ENCODE data around the gene NEURL1. TPM values are rescaled to one million over a fixed set of nuclear protein-coding genes. Genes with fewer than 3 reads are reported as not detected.

NEURL1 gene
- total and polyA plus RNA-seq, 2 donors, result 1.6 to 3.0 TPM

- H3K27me3 ChIP-seq (ENCODE audit: control insufficient read depth in 2 of 2, insufficient read depth in 1 of 2, low read length in 1 of 2), result no peaks in the 10 kb centered on the region
- WGBS, result 0% methylated on average over 1 of the region's 1 CpG
- DNase-seq (ENCODE audit: low read depth in 6 of 9, low spot score in 9 of 9), result no peak
Measured at GRCh38 chr10:103539751-103540150, 46.2 kb downstream of the NEURL1 start.

GRCh38 chr10:103540722-103541121 lies 47.2 kb downstream of the NEURL1 start:
- H3K4me3 ChIP-seq (ENCODE audit: low read length in 2 of 2), result no peak overlapping the region
- WGBS, result 86% methylated on average over 4 of the region's 4 CpGs
- no peak overlapping the region for H3K27ac ChIP-seq (ENCODE audit: low read depth in 1 of 2, low read length in 1 of 2)
- no peaks in the 10 kb centered on the region for H3K9me3 ChIP-seq (ENCODE audit: control insufficient read depth in 2 of 2, insufficient read depth in 1 of 2, low read length in 1 of 2)
- no peaks in the 10 kb centered on the region for H3K27me3 ChIP-seq (ENCODE audit: control insufficient read depth in 2 of 2, insufficient read depth in 1 of 2, low read length in 1 of 2)
- H3K4me1 ChIP-seq (ENCODE audit: control insufficient read depth in 2 of 2, insufficient read depth in 2 of 2, low read length in 2 of 2), result peaks cover 5 to 11% of the 10 kb centered on the region in 2 donors
- no peak for DNase-seq (ENCODE audit: low read depth in 6 of 9, low spot score in 9 of 9)
- H3K36me3 ChIP-seq (ENCODE audit: control insufficient read depth in 2 of 2, insufficient read depth in 2 of 2, low read length in 1 of 2), result no peaks in the 10 kb centered on the region

More at GRCh38 chr10:103539751-103540150, 46.2 kb downstream of the NEURL1 start:
- no peak overlapping the region for H3K27ac ChIP-seq (ENCODE audit: low read depth in 1 of 2, low read length in 1 of 2)
- no peak overlapping the region for H3K4me3 ChIP-seq (ENCODE audit: low read length in 2 of 2)
- no peaks in the 10 kb centered on the region for H3K36me3 ChIP-seq (ENCODE audit: control insufficient read depth in 2 of 2, insufficient read depth in 2 of 2, low read length in 1 of 2)
- H3K4me1 ChIP-seq (ENCODE audit: control insufficient read depth in 2 of 2, insufficient read depth in 2 of 2, low read length in 2 of 2), result peaks cover 5 to 11% of the 10 kb centered on the region in 2 donors
- no peaks in the 10 kb centered on the region for H3K9me3 ChIP-seq (ENCODE audit: control insufficient read depth in 2 of 2, insufficient read depth in 1 of 2, low read length in 1 of 2)

GRCh38 chr10:103541616-103542015 lies 48.1 kb downstream of the NEURL1 start:
- Histone ChIP-seq H3K27ac (ENCODE audit: low read depth in 1 of 2, low read length in 1 of 2) (no peak overlapping the region), H3K27me3 (ENCODE audit: control insufficient read depth in 2 of 2, insufficient read depth in 1 of 2, low read length in 1 of 2) (no peaks in the 10 kb centered on the region), H3K4me1 (ENCODE audit: control insufficient read depth in 2 of 2, insufficient read depth in 2 of 2, low read length in 2 of 2) (peaks cover 5 to 11% of the 10 kb centered on the region in 2 donors), H3K9me3 (ENCODE audit: control insufficient read depth in 2 of 2, insufficient read depth in 1 of 2, low read length in 1 of 2) (no peaks in the 10 kb centered on the region), H3K4me3 (ENCODE audit: low read length in 2 of 2) (no peak overlapping the region), H3K36me3 (ENCODE audit: control insufficient read depth in 2 of 2, insufficient read depth in 2 of 2, low read length in 1 of 2) (no peaks in the 10 kb centered on the region)
- no peak for DNase-seq (ENCODE audit: low read depth in 6 of 9, low spot score in 9 of 9)
- 98% methylated on average over 3 of the region's 3 CpGs for WGBS

- peak overlapping the region in 1 of 2 donors; percentile 16 for H3K4me3 ChIP-seq (ENCODE audit: low read length in 2 of 2)
- 12% methylated on average over 17 of the region's 17 CpGs for WGBS
- peaks cover 5 to 11% of the 10 kb centered on the region in 2 donors for H3K4me1 ChIP-seq (ENCODE audit: control insufficient read depth in 2 of 2, insufficient read depth in 2 of 2, low read length in 2 of 2)
- no peaks in the 10 kb centered on the region for H3K36me3 ChIP-seq (ENCODE audit: control insufficient read depth in 2 of 2, insufficient read depth in 2 of 2, low read length in 1 of 2)
- no peak overlapping the region for H3K27ac ChIP-seq (ENCODE audit: low read depth in 1 of 2, low read length in 1 of 2)
- no peaks in the 10 kb centered on the region for H3K9me3 ChIP-seq (ENCODE audit: control insufficient read depth in 2 of 2, insufficient read depth in 1 of 2, low read length in 1 of 2)
- peak in 3 of 9 donors; percentile 17 to 56 (median 29) for DNase-seq (ENCODE audit: low read depth in 6 of 9, low spot score in 9 of 9)
- H3K27me3 ChIP-seq (ENCODE audit: control insufficient read depth in 2 of 2, insufficient read depth in 1 of 2, low read length in 1 of 2), result no peaks in the 10 kb centered on the region
Measured at GRCh38 chr10:103542764-103543616, 49.5 kb downstream of the NEURL1 start.

GRCh38 chr10:103543617-103544525 lies 50.4 kb downstream of the NEURL1 start:
- no peaks in the 10 kb centered on the region for H3K36me3 ChIP-seq (ENCODE audit: control insufficient read depth in 2 of 2, insufficient read depth in 2 of 2, low read length in 1 of 2)
- no peak for DNase-seq (ENCODE audit: low read depth in 6 of 9, low spot score in 9 of 9)
- H3K27me3 ChIP-seq (ENCODE audit: control insufficient read depth in 2 of 2, insufficient read depth in 1 of 2, low read length in 1 of 2), result no peaks in the 10 kb centered on the region
- WGBS, result 97% methylated on average over 9 of the region's 9 CpGs
- H3K9me3 ChIP-seq (ENCODE audit: control insufficient read depth in 2 of 2, insufficient read depth in 1 of 2, low read length in 1 of 2), result no peaks in the 10 kb centered on the region
- H3K27ac ChIP-seq (ENCODE audit: low read depth in 1 of 2, low read length in 1 of 2), result no peak overlapping the region
- H3K4me3 ChIP-seq (ENCODE audit: low read length in 2 of 2), result no peak overlapping the region
- peaks cover 5 to 11% of the 10 kb centered on the region in 2 donors for H3K4me1 ChIP-seq (ENCODE audit: control insufficient read depth in 2 of 2, insufficient read depth in 2 of 2, low read length in 2 of 2)

GRCh38 chr10:103544657-103545310 lies 51.3 kb downstream of the NEURL1 start:
- DNase-seq (ENCODE audit: low read depth in 6 of 9, low spot score in 9 of 9), result no peak
- Histone ChIP-seq H3K4me3 (ENCODE audit: low read length in 2 of 2) (no peak overlapping the region), H3K9me3 (ENCODE audit: control insufficient read depth in 2 of 2, insufficient read depth in 1 of 2, low read length in 1 of 2) (no peaks in the 10 kb centered on the region), H3K4me1 (ENCODE audit: control insufficient read depth in 2 of 2, insufficient read depth in 2 of 2, low read length in 2 of 2) (peaks cover 5 to 11% of the 10 kb centered on the region in 2 donors), H3K27me3 (ENCODE audit: control insufficient read depth in 2 of 2, insufficient read depth in 1 of 2, low read length in 1 of 2) (no peaks in the 10 kb centered on the region), H3K27ac (ENCODE audit: low read depth in 1 of 2, low read length in 1 of 2) (no peak overlapping the region), H3K36me3 (ENCODE audit: control insufficient read depth in 2 of 2, insufficient read depth in 2 of 2, low read length in 1 of 2) (no peaks in the 10 kb centered on the region)
- WGBS, result 95% methylated on average over 8 of the region's 8 CpGs

GRCh38 chr10:103545366-103545765 lies 51.9 kb downstream of the NEURL1 start:
- WGBS, result 100% methylated on average over 1 of the region's 1 CpG
- no peak for DNase-seq (ENCODE audit: low read depth in 6 of 9, low spot score in 9 of 9)
- Histone ChIP-seq H3K27me3 (ENCODE audit: control insufficient read depth in 2 of 2, insufficient read depth in 1 of 2, low read length in 1 of 2) (no peaks in the 10 kb centered on the region), H3K9me3 (ENCODE audit: control insufficient read depth in 2 of 2, insufficient read depth in 1 of 2, low read length in 1 of 2) (no peaks in the 10 kb centered on the region), H3K36me3 (ENCODE audit: control insufficient read depth in 2 of 2, insufficient read depth in 2 of 2, low read length in 1 of 2) (no peaks in the 10 kb centered on the region), H3K4me3 (ENCODE audit: low read length in 2 of 2) (no peak overlapping the region), H3K27ac (ENCODE audit: low read depth in 1 of 2, low read length in 1 of 2) (no peak overlapping the region), H3K4me1 (ENCODE audit: control insufficient read depth in 2 of 2, insufficient read depth in 2 of 2, low read length in 2 of 2) (peaks cover 5 to 11% of the 10 kb centered on the region in 2 donors)

GRCh38 chr10:103545771-103546281 lies 52.3 kb downstream of the NEURL1 start:
- no peaks in the 10 kb centered on the region for H3K36me3 ChIP-seq (ENCODE audit: control insufficient read depth in 2 of 2, insufficient read depth in 2 of 2, low read length in 1 of 2)
- H3K4me3 ChIP-seq (ENCODE audit: low read length in 2 of 2), result no peak overlapping the region
- H3K9me3 ChIP-seq (ENCODE audit: control insufficient read depth in 2 of 2, insufficient read depth in 1 of 2, low read length in 1 of 2), result no peaks in the 10 kb centered on the region
- WGBS, result 90% methylated on average over 4 of the region's 4 CpGs
- H3K27me3 ChIP-seq (ENCODE audit: control insufficient read depth in 2 of 2, insufficient read depth in 1 of 2, low read length in 1 of 2), result no peaks in the 10 kb centered on the region
- DNase-seq (ENCODE audit: low read depth in 6 of 9, low spot score in 9 of 9), result no peak
- peaks cover 5 to 11% of the 10 kb centered on the region in 2 donors for H3K4me1 ChIP-seq (ENCODE audit: control insufficient read depth in 2 of 2, insufficient read depth in 2 of 2, low read length in 2 of 2)
- H3K27ac ChIP-seq (ENCODE audit: low read depth in 1 of 2, low read length in 1 of 2), result no peak overlapping the region
